ENCODE data around the gene SHLD1. TPM values are rescaled to one million over a fixed set of nuclear protein-coding genes. Genes with fewer than 3 reads are reported as not detected.
"Not testable (repeated sequence)": the region's sequence is repeated elsewhere in the genome, so short reads cannot be mapped to it uniquely, and the experiment has no call there.

SHLD1 gene
- total RNA-seq, 5 donors from 2014 or later (not counting 1 experiment from before 2014, with no cell fraction given): 10.0 to 15.8 (median 14.2) TPM

DNA sequence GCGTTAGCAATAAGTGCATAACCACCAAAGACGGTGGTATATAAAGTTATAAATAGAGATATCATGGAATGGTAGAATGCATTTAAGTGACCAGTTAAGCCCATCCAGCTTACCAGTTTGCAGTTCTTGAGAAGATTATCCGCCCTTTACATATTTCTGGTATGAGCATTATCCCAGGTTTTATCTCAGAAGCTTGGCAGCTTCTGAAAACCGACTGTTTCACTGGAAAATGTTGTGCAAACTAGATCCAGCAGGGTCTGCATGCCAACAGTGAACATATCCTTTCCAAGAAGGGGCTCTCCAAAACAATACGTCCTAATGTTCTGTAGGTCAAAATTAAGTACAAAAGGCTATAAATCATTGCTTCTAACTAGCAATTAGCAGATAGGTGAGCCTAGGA is 29.5 kb upstream of the SHLD1 start:
- whole genome bisulfite sequencing (ENCODE audit: insufficient coverage): 90% methylated on average over 3 of the region's 5 CpGs

DNA sequence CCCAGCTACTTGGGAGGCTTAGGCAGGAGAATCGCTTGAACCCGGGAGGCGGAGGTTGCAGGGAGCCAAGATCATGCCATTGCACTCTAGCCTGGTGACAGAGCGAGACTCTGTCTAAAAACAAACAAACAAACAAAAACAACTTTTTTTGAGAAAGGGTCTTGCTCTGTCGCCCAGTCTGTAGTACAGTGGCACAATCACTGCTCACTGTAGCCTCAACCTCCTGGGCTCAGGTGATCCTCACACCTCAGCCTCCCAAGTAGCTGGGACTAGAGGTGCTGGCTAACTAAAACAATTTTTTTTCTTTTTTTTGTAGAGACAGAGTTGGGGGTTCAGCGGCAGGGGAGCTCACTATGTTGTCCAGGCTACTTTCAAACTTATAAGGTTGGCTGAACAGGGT is 28.8 kb upstream of the SHLD1 start:
- POLR2A ChIA-PET; H3K4me3 Mint-ChIP-seq; H3K4me3 ChIP-seq (ENCODE audit: control insufficient read depth in 1 of 2, extremely low read depth in 1 of 2, low read length in 1 of 2); H3K36me3 Mint-ChIP-seq; DNase-seq; H3K36me3 ChIP-seq (ENCODE audit: control insufficient read depth in 2 of 2, extremely low read depth in 1 of 2, insufficient read depth in 1 of 2, low read length in 1 of 2); ATAC-seq (replicated peaks in 1 of 4); CTCF ChIA-PET; H3K4me1 ChIP-seq (ENCODE audit: control insufficient read depth in 1 of 2, extremely low read depth in 1 of 2, insufficient read depth in 2 of 2, low read length in 2 of 2); H3K9me3 ChIP-seq; H3K27me3 ChIP-seq (replicated peaks in 1 of 2; ENCODE audit: control insufficient read depth in 2 of 2, extremely low read depth in 1 of 2, insufficient read depth in 2 of 2, low read length in 1 of 2); H3K27ac Mint-ChIP-seq; H3K9me3 Mint-ChIP-seq; H3K27ac ChIP-seq (ENCODE audit: low read length); H3K27me3 Mint-ChIP-seq: not testable (repeated sequence)
- peaks cover 31 to 36% (median 34%) of the 10 kb centered on the region in 3 donors for H3K4me1 Mint-ChIP-seq
- WGBS (ENCODE audit: insufficient coverage): 95% methylated on average over 5 of the region's 6 CpGs

More for the DNA sequence above, 29.5 kb upstream of the SHLD1 start:
- Histone ChIP-seq H3K27ac (ENCODE audit: low read length) (no peak overlapping the region), H3K36me3 (ENCODE audit: control insufficient read depth in 2 of 2, extremely low read depth in 1 of 2, insufficient read depth in 1 of 2, low read length in 1 of 2) (no peaks in the 10 kb centered on the region), H3K27me3 (replicated peaks in 1 of 2; ENCODE audit: control insufficient read depth in 2 of 2, extremely low read depth in 1 of 2, insufficient read depth in 2 of 2, low read length in 1 of 2) (no peaks in the 10 kb centered on the region), H3K9me3 (no peaks in the 10 kb centered on the region), H3K4me3 (ENCODE audit: control insufficient read depth in 1 of 2, extremely low read depth in 1 of 2, low read length in 1 of 2) (no peak overlapping the region), H3K4me1 (ENCODE audit: control insufficient read depth in 1 of 2, extremely low read depth in 1 of 2, insufficient read depth in 2 of 2, low read length in 2 of 2) (peaks cover 6 to 14% of the 10 kb centered on the region in 2 experiments)
- H3K4me1 Mint-ChIP-seq: peaks cover 38 to 43% (median 41%) of the 10 kb centered on the region in 3 donors
- H3K4me3 Mint-ChIP-seq: no peak overlapping the region
- ChIA-PET CTCF (interaction anchor here in 1 of 2 donors (0.6 kb wide), 1 partner anchor 14 kb away, joined by 3 read pairs; no protein-coding TSS in a partner anchor), POLR2A (no interaction called here)
- no peaks in the 10 kb centered on the region for H3K9me3 Mint-ChIP-seq
- H3K27me3 Mint-ChIP-seq: no peaks in the 10 kb centered on the region
- no peak for DNase-seq
- no peaks in the 10 kb centered on the region for H3K36me3 Mint-ChIP-seq
- no peak for ATAC-seq (replicated peaks in 1 of 4)
- H3K27ac Mint-ChIP-seq: no peak overlapping the region

DNA sequence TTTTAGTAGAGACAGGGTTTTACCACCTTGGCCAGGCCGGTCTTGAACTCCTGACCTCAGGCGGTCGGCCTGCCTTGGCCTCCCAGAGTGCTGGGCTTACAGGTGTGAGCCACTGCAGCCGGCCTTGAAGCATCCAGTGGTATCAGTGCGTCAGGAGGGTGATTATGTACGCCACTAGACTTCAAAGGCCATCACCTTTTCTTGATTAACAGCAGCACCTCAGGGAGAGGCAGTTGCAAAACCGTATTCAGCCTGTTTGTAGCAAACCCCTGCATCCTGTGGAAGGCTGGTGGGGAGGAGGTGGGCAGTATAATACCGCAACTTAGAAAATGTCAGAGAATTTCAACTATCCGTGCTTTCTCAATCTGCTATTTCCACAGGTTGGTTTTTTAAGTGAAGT is 27.3 kb upstream of the SHLD1 start:
- Histone ChIP-seq H3K4me3 (ENCODE audit: control insufficient read depth in 1 of 2, extremely low read depth in 1 of 2, low read length in 1 of 2) (no peak overlapping the region), H3K27me3 (replicated peaks in 1 of 2; ENCODE audit: control insufficient read depth in 2 of 2, extremely low read depth in 1 of 2, insufficient read depth in 2 of 2, low read length in 1 of 2) (no peaks in the 10 kb centered on the region), H3K27ac (ENCODE audit: low read length) (peak overlapping the region; percentile 7), H3K36me3 (ENCODE audit: control insufficient read depth in 2 of 2, extremely low read depth in 1 of 2, insufficient read depth in 1 of 2, low read length in 1 of 2) (no peaks in the 10 kb centered on the region), H3K9me3 (no peaks in the 10 kb centered on the region), H3K4me1 (ENCODE audit: control insufficient read depth in 1 of 2, extremely low read depth in 1 of 2, insufficient read depth in 2 of 2, low read length in 2 of 2) (peaks cover 6 to 8% of the 10 kb centered on the region in 2 experiments)
- ATAC-seq (replicated peaks in 1 of 4): peak in 3 of 4 experiments; percentile 49 to 69 (median 67)
- peak in 11 of 35 experiments; percentile 7 to 47 (median 23) for DNase-seq
- ChIA-PET POLR2A (no interaction called here), CTCF (interaction anchor here (0.6 to 1.2 kb wide), 3 partner anchors 8 to 114 kb away, joined by 3 to 9 read pairs (median 8); no protein-coding TSS in a partner anchor)
- H3K36me3 Mint-ChIP-seq: peaks cover 4% of the 10 kb centered on the region
- no peak overlapping the region for H3K4me3 Mint-ChIP-seq
- whole genome bisulfite sequencing (ENCODE audit: insufficient coverage): 86% methylated on average over 4 of the region's 9 CpGs
- H3K9me3 Mint-ChIP-seq: peaks cover 0 to 12% (median 5%) of the 10 kb centered on the region in 3 donors
- peak overlapping the region in 1 of 2 donors; percentile 52 for H3K27ac Mint-ChIP-seq
- H3K4me1 Mint-ChIP-seq: peaks cover 25 to 31% (median 25%) of the 10 kb centered on the region in 3 donors
- H3K27me3 Mint-ChIP-seq: no peaks in the 10 kb centered on the region

DNA sequence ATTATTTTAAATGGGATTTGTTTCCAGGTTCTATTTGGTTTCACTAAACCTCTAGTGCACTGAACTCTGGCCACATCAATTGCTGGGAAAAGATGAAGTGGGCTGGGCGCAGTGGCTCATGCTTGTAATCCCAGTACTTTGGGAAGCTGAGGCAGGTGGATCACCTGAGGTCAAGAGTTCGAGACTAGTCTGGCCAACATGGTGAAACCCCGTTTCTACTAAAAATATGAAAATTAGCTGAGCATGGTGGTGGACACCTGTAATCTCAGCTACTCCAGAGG is 25.1 kb upstream of the SHLD1 start:
- POLR2A ChIA-PET: interaction anchor here (0.6 to 0.7 kb wide), 2 partner anchors 16 to 149 kb away, joined by 6 read pairs; no protein-coding TSS in a partner anchor
- H3K27me3 ChIP-seq (replicated peaks in 1 of 2; ENCODE audit: control insufficient read depth in 2 of 2, extremely low read depth in 1 of 2, insufficient read depth in 2 of 2, low read length in 1 of 2); H3K4me1 ChIP-seq (ENCODE audit: control insufficient read depth in 1 of 2, extremely low read depth in 1 of 2, insufficient read depth in 2 of 2, low read length in 2 of 2); H3K36me3 Mint-ChIP-seq; H3K4me3 ChIP-seq (ENCODE audit: control insufficient read depth in 1 of 2, extremely low read depth in 1 of 2, low read length in 1 of 2); H3K4me3 Mint-ChIP-seq; H3K27ac ChIP-seq (ENCODE audit: low read length); H3K9me3 ChIP-seq; CTCF ChIA-PET; DNase-seq; H3K27ac Mint-ChIP-seq; H3K36me3 ChIP-seq (ENCODE audit: control insufficient read depth in 2 of 2, extremely low read depth in 1 of 2, insufficient read depth in 1 of 2, low read length in 1 of 2); H3K27me3 Mint-ChIP-seq; ATAC-seq (replicated peaks in 1 of 4): not testable (repeated sequence)
- H3K9me3 Mint-ChIP-seq: peaks cover 0 to 12% (median 5%) of the 10 kb centered on the region in 3 donors
- H3K4me1 Mint-ChIP-seq: peaks cover 10 to 16% (median 11%) of the 10 kb centered on the region in 3 donors
- WGBS (ENCODE audit: insufficient coverage): 100% methylated on average over 2 of the region's 3 CpGs

DNA sequence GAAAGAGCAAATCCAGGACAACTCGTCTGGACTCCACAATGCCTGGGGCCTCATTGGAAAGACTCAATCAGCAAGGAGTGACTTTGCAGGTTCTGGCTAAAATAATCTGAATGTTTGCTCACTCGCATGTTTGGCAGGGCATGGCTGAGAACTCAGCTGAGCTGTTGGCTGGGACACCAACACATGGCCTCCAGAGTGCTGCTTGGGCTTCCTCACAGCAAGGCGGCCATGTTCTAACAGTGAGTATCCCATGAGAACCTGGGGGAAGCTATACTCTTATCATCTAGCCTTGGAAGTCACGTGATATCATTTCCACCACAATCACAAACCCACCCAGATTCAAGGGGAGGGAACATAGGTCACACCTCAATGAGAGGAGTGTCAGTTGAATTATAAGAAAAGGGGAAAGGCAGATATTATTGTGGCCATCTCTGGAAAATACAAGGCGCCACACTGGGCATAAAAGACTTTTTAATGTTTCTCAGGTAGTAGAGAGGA is 23.1 kb upstream of the SHLD1 start:
- peaks cover 6 to 11% of the 10 kb centered on the region in 2 experiments for H3K4me1 ChIP-seq (ENCODE audit: control insufficient read depth in 1 of 2, extremely low read depth in 1 of 2, insufficient read depth in 2 of 2, low read length in 2 of 2)
- 67% methylated on average over 3 of the region's 5 CpGs for WGBS (ENCODE audit: insufficient coverage)
- no peak for ATAC-seq (replicated peaks in 1 of 4)
- no peaks in the 10 kb centered on the region for H3K9me3 ChIP-seq
- H3K27me3 ChIP-seq (replicated peaks in 1 of 2; ENCODE audit: control insufficient read depth in 2 of 2, extremely low read depth in 1 of 2, insufficient read depth in 2 of 2, low read length in 1 of 2): no peaks in the 10 kb centered on the region
- H3K4me1 Mint-ChIP-seq: peaks cover 7 to 11% (median 10%) of the 10 kb centered on the region in 3 donors
- H3K36me3 ChIP-seq (ENCODE audit: control insufficient read depth in 2 of 2, extremely low read depth in 1 of 2, insufficient read depth in 1 of 2, low read length in 1 of 2): no peaks in the 10 kb centered on the region
- no peak for DNase-seq
- no peak overlapping the region for H3K4me3 Mint-ChIP-seq
- POLR2A ChIA-PET: interaction anchor here in 1 of 2 donors (0.6 kb wide), 1 partner anchor 42 kb away, joined by 5 read pairs; no protein-coding TSS in a partner anchor
- no peak overlapping the region for H3K4me3 ChIP-seq (ENCODE audit: control insufficient read depth in 1 of 2, extremely low read depth in 1 of 2, low read length in 1 of 2)
- H3K27me3 Mint-ChIP-seq: peaks cover 0 to 2% of the 10 kb centered on the region in 2 donors
- peaks cover 4% of the 10 kb centered on the region for H3K36me3 Mint-ChIP-seq
- no peak overlapping the region for H3K27ac Mint-ChIP-seq
- peaks cover 0 to 12% (median 5%) of the 10 kb centered on the region in 3 donors for H3K9me3 Mint-ChIP-seq
- CTCF ChIA-PET: no interaction called here
- H3K27ac ChIP-seq (ENCODE audit: low read length): no peak overlapping the region

DNA sequence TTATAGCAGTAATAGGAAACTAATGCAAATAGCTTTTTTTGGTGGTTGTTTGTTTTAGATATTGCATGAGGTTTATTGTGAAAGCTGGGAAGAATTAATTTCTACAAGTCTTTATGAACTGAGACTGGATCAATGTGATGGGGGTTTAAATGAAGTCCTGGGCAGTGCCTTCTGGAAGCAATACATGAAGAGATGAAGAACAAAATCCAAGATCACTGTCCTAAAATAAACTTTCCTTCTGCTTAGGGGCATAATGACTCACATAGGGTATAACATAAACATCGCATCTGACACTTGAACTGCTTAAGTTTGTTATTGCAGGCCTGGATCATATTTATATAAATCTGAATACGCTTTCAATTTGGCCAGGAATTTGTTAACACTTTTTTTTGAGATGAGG is 20.9 kb upstream of the SHLD1 start:
- H3K27ac ChIP-seq (ENCODE audit: low read length): no peak overlapping the region
- peaks cover 0 to 7% of the 10 kb centered on the region in 2 experiments for H3K4me1 ChIP-seq (ENCODE audit: control insufficient read depth in 1 of 2, extremely low read depth in 1 of 2, insufficient read depth in 2 of 2, low read length in 2 of 2)
- Mint-ChIP-seq H3K36me3 (peaks cover 4% of the 10 kb centered on the region), H3K27me3 (peaks cover 0 to 2% of the 10 kb centered on the region in 2 donors), H3K9me3 (peaks cover 0 to 12% (median 5%) of the 10 kb centered on the region in 3 donors), H3K4me1 (peaks cover 4 to 13% (median 5%) of the 10 kb centered on the region in 3 donors), H3K4me3 (no peak overlapping the region), H3K27ac (no peak overlapping the region)
- ChIA-PET CTCF (interaction anchor here in 1 of 2 donors (0.7 to 1.2 kb wide), 2 partner anchors 59 to 119 kb away, joined by 3 read pairs; no protein-coding TSS in a partner anchor), POLR2A (no interaction called here)
- H3K4me3 ChIP-seq (ENCODE audit: control insufficient read depth in 1 of 2, extremely low read depth in 1 of 2, low read length in 1 of 2): no peak overlapping the region
- H3K27me3 ChIP-seq (replicated peaks in 1 of 2; ENCODE audit: control insufficient read depth in 2 of 2, extremely low read depth in 1 of 2, insufficient read depth in 2 of 2, low read length in 1 of 2): no peaks in the 10 kb centered on the region
- WGBS (ENCODE audit: insufficient coverage): 90% methylated on average over 2 of the region's 2 CpGs
- DNase-seq (no peak), ATAC-seq (replicated peaks in 1 of 4) (no peak)
- no peaks in the 10 kb centered on the region for H3K36me3 ChIP-seq (ENCODE audit: control insufficient read depth in 2 of 2, extremely low read depth in 1 of 2, insufficient read depth in 1 of 2, low read length in 1 of 2)
- no peaks in the 10 kb centered on the region for H3K9me3 ChIP-seq
